B cell (primary cell): ENCODE results near the gene IRAK2. TPM values are rescaled to one million over a fixed set of nuclear protein-coding genes. Genes with fewer than 3 reads are reported as not detected.
A peak's percentile ranks its signal among the peaks of the same experiment; 100 is the strongest.

Experiments
- ATAC-seq: fragments of 200-7000 bp; cut with Tn5 transposase; one replicate; pipeline ENCODE4 v1.10.0; 2021; ENCODE audit warnings: low read depth, mild to moderate bottlenecking, moderate number of reproducible peaks, moderate library complexity
- CTCF ChIA-PET: fragments of 350-600 bp; sonication (Branson Sonifier 250); formaldehyde crosslinking; loops from one replicate; lab custom pipeline; 2021; ENCODE audit warnings: antibody characterized with exemption, inconsistent platforms; lab: Charles Lee
- POLR2A ChIA-PET: fragments of 350-600 bp; sonication (Branson Sonifier 250); formaldehyde crosslinking; loops from one replicate; lab custom pipeline; 2021; ENCODE audit warnings: antibody characterized with exemption; lab: Charles Lee
- DNase-seq: peaks from one replicate; pipeline ENCODE4 v3.0.0; 2013
- H2AFZ ChIP-seq: 2 replicates; pipeline ENCODE4 v1.6.1; 2012; ENCODE audit warnings: mild to moderate bottlenecking, low read depth, low read length; ENCODE audit not compliant: insufficient read depth, poor library complexity, severe bottlenecking
- H3K27ac ChIP-seq, 2 donors: 1 replicate in 1 of 2; 2 replicates in 1 of 2; pipeline ENCODE4 v1.5.1; 2012 to 2013; ENCODE audit warnings: low read length in 2 of 2, mild to moderate bottlenecking in 2 of 2, moderate library complexity in 1 of 2
- H3K27me3 ChIP-seq, 4 experiments: fragments of 200-600 bp in 1 of 4; sonication (generic) in 1 of 4; replicated peaks in 1 of 4; 1 replicate in 2 of 4; 2 replicates in 2 of 4; pipeline versions ENCODE4 v1.6.1 to v1.7.0; 2013 to 2016; ENCODE audit warnings: low read length in 3 of 4, mild to moderate bottlenecking in 2 of 4, mixed read lengths in 1 of 4, moderate library complexity in 1 of 4; ENCODE audit not compliant: insufficient read depth in 4 of 4, control insufficient read depth in 3 of 4; ENCODE audit errors: control extremely low read depth in 1 of 4
- H3K36me3 ChIP-seq, 2 experiments: replicated peaks in 1 of 2; 1 replicate in 1 of 2; 2 replicates in 1 of 2; pipeline versions ENCODE4 v1.6.1 to v1.7.1; 2013; ENCODE audit warnings: low read length in 1 of 2; ENCODE audit not compliant: insufficient read depth in 2 of 2, control insufficient read depth in 1 of 2; ENCODE audit errors: control extremely low read depth in 1 of 2, extremely low read depth in 1 of 2
- H3K4me1 ChIP-seq, 2 donors: fragments of 200-600 bp in 1 of 2; sonication (generic) in 1 of 2; 1 replicate in 1 of 2; 2 replicates in 1 of 2; pipeline versions ENCODE4 v1.5.1 to v1.6.1; 2013 to 2017; ENCODE audit warnings: low read length in 2 of 2; ENCODE audit not compliant: control insufficient read depth in 2 of 2, insufficient read depth in 2 of 2
- H3K4me2 ChIP-seq: replicated peaks from 2 replicates; pipeline ENCODE3; 2012; ENCODE audit warnings: mild to moderate bottlenecking, low read depth, low read length; ENCODE audit not compliant: poor library complexity, severe bottlenecking
- H3K4me3 ChIP-seq, 5 experiments: fragments of 200-600 bp in 1 of 5; sonication (generic) in 1 of 5; 1 replicate in 3 of 5; 2 replicates in 2 of 5; pipeline versions ENCODE4 v1.5.1 to v1.7.0; 2011 to 2016; ENCODE audit warnings: low read length in 4 of 5, mild to moderate bottlenecking in 4 of 5, low read depth in 2 of 5, control low read depth in 1 of 5, moderate library complexity in 1 of 5; ENCODE audit not compliant: insufficient read depth in 1 of 5; ENCODE audit errors: control extremely low read depth in 1 of 5, extremely low read depth in 1 of 5
- H3K79me2 ChIP-seq: fragments of 200-600 bp; sonication (generic); one replicate; pipeline ENCODE4 v1.6.0; 2016; ENCODE audit warnings: low read length; ENCODE audit not compliant: control insufficient read depth, insufficient read depth
- H3K9ac ChIP-seq: fragments of 200-600 bp; sonication (generic); 2 replicates; pipeline ENCODE4 v1.6.1; 2017; ENCODE audit warnings: mild to moderate bottlenecking, low read length, moderate library complexity
- H3K9me3 ChIP-seq, 3 donors: one replicate each; pipeline versions ENCODE4 v1.6.1 to v1.7.1; 2013; ENCODE audit warnings: low read length in 2 of 3; ENCODE audit not compliant: control insufficient read depth in 2 of 3, insufficient read depth in 1 of 3; ENCODE audit errors: control extremely low read depth in 1 of 3
- H4K20me1 ChIP-seq: 2 replicates; pipeline ENCODE4 v1.6.0; 2012; ENCODE audit warnings: mild to moderate bottlenecking, low read length; ENCODE audit not compliant: insufficient read depth, control insufficient read depth, poor library complexity, severe bottlenecking
- H3K27ac Mint-ChIP-seq: one replicate; pipeline ENCODE4 v1.8.0; 2021; ENCODE audit warnings: mixed read lengths
- H3K27me3 Mint-ChIP-seq: one replicate; pipeline ENCODE4 v1.8.0; 2021; ENCODE audit warnings: mixed read lengths
- H3K4me1 Mint-ChIP-seq: one replicate; pipeline ENCODE4 v1.8.0; 2021; ENCODE audit warnings: mixed read lengths
- H3K4me3 Mint-ChIP-seq: one replicate; pipeline ENCODE4 v1.8.0; 2021; ENCODE audit warnings: mixed read lengths
- H3K9me3 Mint-ChIP-seq: one replicate; pipeline ENCODE4 v1.8.0; 2022; ENCODE audit warnings: mixed read lengths; ENCODE audit not compliant: insufficient read depth
- EZH2 ChIP-seq: IDR thresholded peaks from 2 replicates; pipeline ENCODE4 v1.6.1; 2012; ENCODE audit warnings: borderline replicate concordance, low read depth, mild to moderate bottlenecking, moderate library complexity, low read length; ENCODE audit not compliant: insufficient read depth, poor library complexity, severe bottlenecking
- WGBS: methylation state at CpG from one replicate; pipeline ENCODE4 v1.1.5; 2013; ENCODE audit warnings: missing lambda C conversion rate; ENCODE audit not compliant: insufficient coverage; 5-methylcytosine and 5-hydroxymethylcytosine counted together
- intact Hi-C: fragments of 100-400 bp; cut with micrococcal nuclease; formaldehyde crosslinking; loops from one replicate; pipeline ENCODE4 v1.10.0; 2022
- polyA plus RNA-seq: library from polyadenylated mRNA; depleted of rRNA; stranded (reverse); fragments of >200 nt; gene quantifications from 2 replicates; pipeline ENCODE4 v1.2.3, GENCODE V29; 2012
- total RNA-seq, 2 donors: library from RNA; stranded (reverse); fragments of 120-200 nt in 1 of 2; gene quantifications; 1 replicate in 1 of 2; 2 replicates in 1 of 2; pipeline versions ENCODE4 v1.2.3 to v1.2.4, GENCODE V29; 2013 to 2022
- TF ChIP-seq, protein P1 (sequence below): fragments of 200-600 bp; IDR thresholded peaks from one replicate; pipeline ENCODE4 v1.8.0; 2022; ENCODE audit warnings: antibody characterized with exemption, mild to moderate bottlenecking

Gene IRAK2
- total and polyA plus RNA-seq, 2 donors (not counting 1 experiment from before 2014, with no cell fraction given) = 11.8 to 23.2 TPM

GRCh38 chr3:10248984-10249748, 84.4 kb downstream of the IRAK2 start:
- ChIA-PET CTCF (interaction anchor here (0.6 to 1.8 kb wide), 5 partner anchors 10 to 262 kb away, joined by 3 to 5 read pairs (median 3); no protein-coding TSS in a partner anchor), POLR2A (interaction anchor here (0.6 to 1.7 kb wide), 5 partner anchors 44 to 852 kb away, joined by 3 to 9 read pairs (median 5); partner anchors contain the start of genes OGG1, SETD5 and VHL)
- H3K4me1 Mint-ChIP-seq = peaks cover 46% of the 10 kb centered on the region
- Histone ChIP-seq H3K4me2 (peak overlapping the region; percentile 96), H3K79me2 (peaks cover 66% of the 10 kb centered on the region), H3K36me3 (peaks cover 12 to 24% of the 10 kb centered on the region in 2 experiments), H3K9ac (peak overlapping the region; percentile 93), H3K4me3 (peak overlapping the region; percentile 69 to 86 (median 82)), H2AFZ (peak overlapping the region; percentile 88), H3K27me3 (no peaks in the 10 kb centered on the region), H3K9me3 (peaks cover 5 to 16% (median 15%) of the 10 kb centered on the region in 3 donors), H4K20me1 (peaks cover 38% of the 10 kb centered on the region), H3K4me1 (peaks cover 25 to 28% of the 10 kb centered on the region in 2 donors), H3K27ac (peak overlapping the region; percentile 54 to 70)
- WGBS = under 1% methylated on average over 30 of the region's 32 CpGs
- no peaks in the 10 kb centered on the region for H3K27me3 Mint-ChIP-seq
- peaks cover 9% of the 10 kb centered on the region for H3K9me3 Mint-ChIP-seq
- peak overlapping the region; percentile 97 for H3K4me3 Mint-ChIP-seq
- peak overlapping the region; percentile 88 for H3K27ac Mint-ChIP-seq
- ATAC-seq (no peak), DNase-seq (peak; percentile 52)
- TF ChIP-seq, protein P1, sequence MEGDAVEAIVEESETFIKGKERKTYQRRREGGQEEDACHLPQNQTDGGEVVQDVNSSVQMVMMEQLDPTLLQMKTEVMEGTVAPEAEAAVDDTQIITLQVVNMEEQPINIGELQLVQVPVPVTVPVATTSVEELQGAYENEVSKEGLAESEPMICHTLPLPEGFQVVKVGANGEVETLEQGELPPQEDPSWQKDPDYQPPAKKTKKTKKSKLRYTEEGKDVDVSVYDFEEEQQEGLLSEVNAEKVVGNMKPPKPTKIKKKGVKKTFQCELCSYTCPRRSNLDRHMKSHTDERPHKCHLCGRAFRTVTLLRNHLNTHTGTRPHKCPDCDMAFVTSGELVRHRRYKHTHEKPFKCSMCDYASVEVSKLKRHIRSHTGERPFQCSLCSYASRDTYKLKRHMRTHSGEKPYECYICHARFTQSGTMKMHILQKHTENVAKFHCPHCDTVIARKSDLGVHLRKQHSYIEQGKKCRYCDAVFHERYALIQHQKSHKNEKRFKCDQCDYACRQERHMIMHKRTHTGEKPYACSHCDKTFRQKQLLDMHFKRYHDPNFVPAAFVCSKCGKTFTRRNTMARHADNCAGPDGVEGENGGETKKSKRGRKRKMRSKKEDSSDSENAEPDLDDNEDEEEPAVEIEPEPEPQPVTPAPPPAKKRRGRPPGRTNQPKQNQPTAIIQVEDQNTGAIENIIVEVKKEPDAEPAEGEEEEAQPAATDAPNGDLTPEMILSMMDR = no peak
- no peak for TF ChIP-seq EZH2
- intact Hi-C loops = loop anchor here (1.0 to 5.0 kb wide), 16 partner anchors 24 to 852 kb away; partner anchors contain the start of genes ARPC4, BRK1, BRPF1 and CRELD1
